SKM-1 treated with dmso at 0.1 percent for 144 hours (cell line): Measurements from ENCODE around the gene HOXA3.

Experiments used
- DNase-seq: peaks from one replicate; lab custom pipeline; 2025; ENCODE audit not compliant: unreplicated experiment; lab: John Stamatoyannopoulos, UW

Gene HOXA3

GRCh38 chr7:27116962-27117886, 35.2 kb downstream of the HOXA3 start:
- DNase-seq, result no peak

- DNase-seq, result no peak
Observed at GRCh38 chr7:27116031-27116961, 36.1 kb downstream of the HOXA3 start.

GRCh38 chr7:27115221-27116026, 37.0 kb downstream of the HOXA3 start:
- no peak for DNase-seq

GRCh38 chr7:27114881-27115220, 37.5 kb downstream of the HOXA3 start:
- DNase-seq, result no peak

- no peak for DNase-seq
Observed at GRCh38 chr7:27113991-27114769, 38.2 kb downstream of the HOXA3 start.

- DNase-seq, result no peak
Observed at GRCh38 chr7:27112955-27113949, 39.1 kb downstream of the HOXA3 start.

GRCh38 chr7:27112361-27112760, 40.0 kb downstream of the HOXA3 start:
- DNase-seq, result no peak

- DNase-seq, result no peak
Observed at GRCh38 chr7:27111751-27112277, 40.6 kb downstream of the HOXA3 start.

- DNase-seq, result no peak
Observed at GRCh38 chr7:27111042-27111750, 41.2 kb downstream of the HOXA3 start.

- DNase-seq, result no peak
Observed at GRCh38 chr7:27110186-27111031, 42.0 kb downstream of the HOXA3 start.

- no peak for DNase-seq
Observed at GRCh38 chr7:27109466-27110185, 42.8 kb downstream of the HOXA3 start.

- DNase-seq, result no peak
Observed at GRCh38 chr7:27108390-27109127, 43.8 kb downstream of the HOXA3 start.

- no peak for DNase-seq
Observed at GRCh38 chr7:27107391-27108381, 44.7 kb downstream of the HOXA3 start.

GRCh38 chr7:27106901-27107240, 45.5 kb downstream of the HOXA3 start:
- no peak for DNase-seq
